CD4-positive, alpha-beta T cell treated with Interleukin-21 for 1 hour (primary cell): ENCODE measurements around the gene PSPH.
A peak's percentile ranks its signal among the peaks of the same experiment; 100 is the strongest.

Source experiments
- DNase-seq: peaks from one replicate; pipeline ENCODE4 v3.0.0-alpha.2; 2020

PSPH gene

GRCh38 chr7:55996856-55997500, 54.3 kb downstream of the PSPH start:
- no peak for DNase-seq

- no peak for DNase-seq
Observed at GRCh38 chr7:55992346-55992745, 58.9 kb downstream of the PSPH start.

DNA sequence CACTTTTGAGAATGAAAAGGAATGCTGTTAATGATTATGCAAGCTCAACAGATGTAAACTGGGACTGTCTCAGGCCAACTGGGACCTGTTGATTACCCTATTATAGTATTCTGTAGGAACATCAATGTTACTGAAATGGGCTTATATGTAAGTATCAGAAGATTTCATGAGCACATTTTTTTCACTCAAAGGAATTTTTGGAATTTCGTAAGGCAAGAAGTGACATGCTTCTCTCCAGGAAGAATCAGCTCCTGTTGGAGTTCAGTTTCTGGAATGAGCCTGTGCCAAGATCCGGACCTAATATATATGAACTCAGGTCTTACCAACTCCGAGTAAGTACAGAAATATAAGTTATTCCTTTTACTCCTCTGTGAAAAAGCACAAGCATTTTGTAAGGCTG, 67.7 kb downstream of the PSPH start:
- DNase-seq: no peak

DNA sequence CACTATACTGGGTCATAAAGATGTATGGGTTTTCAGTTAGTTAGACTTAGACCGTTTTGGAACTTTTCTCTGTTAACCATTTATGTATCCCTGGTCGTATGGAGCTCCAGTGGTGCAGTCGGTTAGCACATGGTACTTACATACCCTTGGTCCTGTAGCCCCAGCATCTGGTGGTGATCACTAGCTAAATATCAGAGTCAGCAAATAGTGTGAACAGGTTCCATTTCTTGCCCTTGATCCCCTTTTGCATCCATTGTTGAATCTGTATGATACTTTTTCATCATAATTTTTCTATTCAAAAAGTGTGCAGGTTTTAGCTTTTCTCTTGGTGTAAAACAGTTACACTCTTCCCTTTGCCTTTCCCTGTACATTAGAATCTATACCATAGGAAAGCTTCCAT, 71.0 kb downstream of the PSPH start:
- DNase-seq: no peak

- no peak for DNase-seq
Observed at GRCh38 chr7:55977831-55978230, 73.4 kb downstream of the PSPH start.

DNA sequence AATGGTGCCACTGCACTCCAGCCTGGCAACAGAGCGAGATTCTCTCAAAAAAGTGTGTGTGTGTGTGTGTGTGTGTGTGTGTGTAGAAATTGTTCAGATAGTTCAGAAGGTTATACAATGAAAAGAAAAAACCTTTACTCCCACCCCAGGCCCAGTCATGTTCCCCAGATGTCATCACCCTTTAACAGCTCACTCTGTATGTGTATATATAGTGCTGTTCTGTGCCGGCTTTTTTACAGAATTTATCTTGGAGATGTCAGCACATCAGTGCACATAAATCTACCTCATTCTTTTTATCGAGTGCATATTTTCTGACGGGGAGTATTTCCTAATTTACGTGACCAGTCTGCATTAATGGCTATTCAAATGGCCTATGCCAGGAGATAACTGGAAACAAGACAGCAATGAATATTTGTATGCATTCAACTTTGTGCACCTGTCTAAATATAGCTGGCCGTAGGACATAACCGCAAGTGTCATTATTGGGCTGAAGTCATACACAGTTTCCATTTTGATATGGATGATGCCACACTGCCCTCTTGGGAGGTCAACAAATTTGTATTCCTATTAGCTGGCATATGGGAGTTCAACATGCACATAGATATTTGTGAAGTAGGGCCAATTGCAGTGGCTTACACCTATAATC, 75.1 kb downstream of the PSPH start:
- no peak for DNase-seq

DNA sequence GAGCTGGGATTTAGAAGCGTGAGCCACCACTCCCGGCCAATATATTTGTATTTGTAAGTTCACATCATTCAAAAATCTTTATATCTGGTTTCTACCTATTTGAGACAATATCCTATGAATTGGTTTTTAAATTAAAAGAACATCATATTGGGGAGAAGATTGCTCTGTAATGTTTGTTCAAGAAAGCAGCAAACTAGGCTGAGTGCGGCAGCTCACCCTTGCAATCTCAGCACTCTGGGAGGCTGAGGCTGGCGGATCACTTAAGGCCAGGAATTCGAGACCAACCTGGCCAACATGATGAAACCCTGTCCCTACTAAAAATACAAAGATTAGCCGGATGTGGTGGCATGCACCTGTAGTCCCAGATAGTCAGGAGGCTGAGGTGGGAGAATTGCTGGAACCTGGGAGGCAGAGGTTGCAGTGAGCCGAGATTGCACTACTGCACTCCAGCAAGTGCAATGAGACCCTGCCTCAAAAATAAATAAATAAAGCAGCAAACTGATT, 77.4 kb downstream of the PSPH start:
- DNase-seq: no peak

GRCh38 chr7:55970978-55971377, 80.3 kb downstream of the PSPH start:
- no peak for DNase-seq

DNA sequence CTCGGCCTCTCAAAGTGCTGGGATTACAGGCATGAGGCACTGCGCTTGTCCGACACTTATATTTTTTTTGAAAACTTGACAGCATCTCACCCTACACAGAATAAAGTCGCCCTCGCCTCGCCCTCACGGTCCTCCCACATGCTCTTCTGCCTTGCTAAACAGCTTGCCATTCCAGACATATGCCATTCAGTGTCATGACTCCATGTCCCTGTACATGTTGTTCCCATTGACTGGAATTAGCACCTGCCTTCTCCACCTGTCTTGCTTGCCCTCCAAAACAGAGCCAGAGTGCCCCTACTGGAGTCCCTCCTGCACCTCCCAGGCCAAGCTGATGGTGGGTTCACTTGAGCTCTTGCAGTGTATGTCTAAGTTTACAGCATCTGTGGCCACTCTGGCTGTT, 80.7 kb downstream of the PSPH start:
- DNase-seq: no peak

GRCh38 chr7:55969391-55969790, 81.9 kb downstream of the PSPH start:
- DNase-seq: no peak

- DNase-seq: no peak
Observed at GRCh38 chr7:55966851-55967250, 84.4 kb downstream of the PSPH start.

- no peak for DNase-seq
Observed at GRCh38 chr7:55965805-55966421, 85.3 kb downstream of the PSPH start.

DNA sequence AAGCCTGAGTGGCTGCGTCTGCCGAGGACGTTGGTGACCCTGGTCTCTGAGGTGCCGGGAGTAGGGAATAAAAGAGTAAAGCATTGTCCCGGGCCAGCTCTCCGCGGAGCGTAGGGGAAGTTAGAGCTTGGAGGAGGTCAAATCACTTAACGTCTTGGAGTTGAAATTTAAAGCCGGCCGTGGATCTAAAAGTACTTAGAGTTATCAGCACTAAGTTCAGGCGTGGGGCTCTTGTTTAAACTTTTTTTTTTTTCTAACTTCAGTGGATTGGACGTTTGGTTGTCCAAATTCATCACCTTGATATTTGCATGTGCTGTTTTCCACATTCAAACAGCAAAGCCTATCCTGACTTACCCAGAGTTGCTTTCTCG, 86.2 kb downstream of the PSPH start:
- DNase-seq: no peak

GRCh38 chr7:55964261-55965099, 86.8 kb downstream of the PSPH start, which contains the start of gene NIPSNAP2:
NIPSNAP2 (plus strand) TSS chr7:55964585; CDS start chr7:55964610, 25 bp downstream.
- peak; percentile 65 for DNase-seq

DNA sequence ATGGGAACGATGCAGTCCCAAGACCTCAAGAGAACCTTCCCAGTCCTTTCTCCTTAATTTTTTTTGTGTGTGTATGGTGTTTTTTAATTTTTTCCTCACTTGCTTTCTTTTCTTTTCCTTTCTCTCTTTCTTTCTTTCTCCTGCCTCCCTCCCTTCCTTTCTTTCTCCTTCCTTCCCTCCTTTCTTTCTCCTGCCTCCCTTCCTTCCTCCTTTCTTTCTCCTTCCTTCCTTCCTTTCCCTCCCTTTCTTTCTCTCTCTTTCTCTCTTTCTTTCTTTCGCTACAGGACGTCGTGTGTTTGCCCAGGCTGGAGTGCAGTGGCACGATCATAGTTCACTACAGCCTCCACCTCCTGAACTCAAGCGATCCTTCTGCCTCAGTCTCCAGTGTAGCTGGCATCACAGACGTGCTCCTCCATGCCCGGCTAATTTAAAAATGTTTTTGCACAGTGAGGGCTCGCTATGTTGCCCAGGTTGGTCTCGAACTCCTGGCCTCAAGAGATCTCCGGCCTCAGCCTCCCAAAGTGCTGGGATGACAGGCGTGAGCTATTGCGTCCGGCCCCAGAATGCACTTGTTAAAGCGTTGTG, 87.6 kb downstream of the PSPH start:
- no peak for DNase-seq

GRCh38 chr7:55962014-55962413, 89.2 kb downstream of the PSPH start:
- DNase-seq: no peak
